Activated effector memory CD4-positive, alpha-beta T cell treated with anti-CD3 and anti-CD28 coated beads, Interleukin-2, amount 50 U/mL, for 16 hours (primary cell): ENCODE measurements around the gene FTCDNL1.
A peak's percentile ranks its signal among the peaks of the same experiment; 100 is the strongest.

Experiments used
- DNase-seq: peaks from one replicate; pipeline ENCODE4 v3.0.0-alpha.2; 2020

FTCDNL1 gene

GRCh38 chr2:199850718-199851500 lies at the start of gene FTCDNL1:
TSS of gene FTCDNL1 (minus strand) at chr2:199851192. CDS start at chr2:199848962, 2,230 bp downstream.
- DNase-seq: peak; percentile 88

- DNase-seq: no peak
Observed at GRCh38 chr2:199896617-199897016, 45.6 kb upstream of the FTCDNL1 start.

- DNase-seq: no peak
Observed at GRCh38 chr2:199895406-199895805, 44.4 kb upstream of the FTCDNL1 start.

- no peak for DNase-seq
Observed at GRCh38 chr2:199883474-199884212, 32.7 kb upstream of the FTCDNL1 start.

GRCh38 chr2:199882667-199883066 lies 31.7 kb upstream of the FTCDNL1 start:
- DNase-seq: no peak

- no peak for DNase-seq
Observed at GRCh38 chr2:199875400-199875799, 24.4 kb upstream of the FTCDNL1 start.

GRCh38 chr2:199874209-199874608 lies 23.2 kb upstream of the FTCDNL1 start:
- no peak for DNase-seq

GRCh38 chr2:199870581-199870980 lies 19.6 kb upstream of the FTCDNL1 start:
- DNase-seq: no peak

- DNase-seq: no peak
Observed at GRCh38 chr2:199869653-199870052, 18.7 kb upstream of the FTCDNL1 start.

GRCh38 chr2:199869227-199869541 lies 18.2 kb upstream of the FTCDNL1 start:
- DNase-seq: no peak

- DNase-seq: no peak
Observed at GRCh38 chr2:199868431-199869226, 17.6 kb upstream of the FTCDNL1 start.

GRCh38 chr2:199865905-199866304 lies 14.9 kb upstream of the FTCDNL1 start:
- no peak for DNase-seq

- DNase-seq: no peak
Observed at GRCh38 chr2:199862788-199863187, 11.8 kb upstream of the FTCDNL1 start.

GRCh38 chr2:199861132-199861774 lies 10.3 kb upstream of the FTCDNL1 start:
- no peak for DNase-seq

- DNase-seq: no peak
Observed at GRCh38 chr2:199855812-199856211, 4.8 kb upstream of the FTCDNL1 start.

- no peak for DNase-seq
Observed at GRCh38 chr2:199851883-199852282, 891 bp upstream of the FTCDNL1 start.

- DNase-seq: no peak
Observed at GRCh38 chr2:199851501-199851810, 464 bp upstream of the FTCDNL1 start.

GRCh38 chr2:199850218-199850717 lies 724 bp downstream of the FTCDNL1 start:
- no peak for DNase-seq

- no peak for DNase-seq
Observed at GRCh38 chr2:199848389-199849130, 2.4 kb downstream of the FTCDNL1 start.

- DNase-seq: no peak
Observed at GRCh38 chr2:199847181-199847864, 3.7 kb downstream of the FTCDNL1 start.

GRCh38 chr2:199842631-199843395 lies 8.2 kb downstream of the FTCDNL1 start:
- no peak for DNase-seq
